ENCODE measurements around the gene CYP2E1. TPM values are rescaled to one million over a fixed set of nuclear protein-coding genes. Genes with fewer than 3 reads are reported as not detected.

Gene CYP2E1
- total and polyA plus RNA-seq, 12 donors: 0.47 to 2.0 (median 0.95) TPM; not detected in 2

GRCh38 chr10:133509700-133510099 is 17.5 kb upstream of the CYP2E1 start:
- intact Hi-C loops (cut with DNase I): loop anchor here in 1 of 10 donors (10.0 kb wide), 1 partner anchor 185 kb away; no protein-coding TSS in a partner anchor
- Histone ChIP-seq H3K4me3 (no peak overlapping the region), H3K9me3 (peaks cover 0 to 33% (median 13%) of the 10 kb centered on the region in 11 donors), H3K36me3 (peaks cover 0 to 4% (median 0%) of the 10 kb centered on the region in 9 donors), H3K27ac (no peak overlapping the region), H3K27me3 (peaks cover 0 to 39% (median 0%) of the 10 kb centered on the region in 7 donors), H3K4me1 (no peaks in the 10 kb centered on the region)
- DNase-seq (no peak), ATAC-seq (no peak)
- TF ChIP-seq, protein P1, sequence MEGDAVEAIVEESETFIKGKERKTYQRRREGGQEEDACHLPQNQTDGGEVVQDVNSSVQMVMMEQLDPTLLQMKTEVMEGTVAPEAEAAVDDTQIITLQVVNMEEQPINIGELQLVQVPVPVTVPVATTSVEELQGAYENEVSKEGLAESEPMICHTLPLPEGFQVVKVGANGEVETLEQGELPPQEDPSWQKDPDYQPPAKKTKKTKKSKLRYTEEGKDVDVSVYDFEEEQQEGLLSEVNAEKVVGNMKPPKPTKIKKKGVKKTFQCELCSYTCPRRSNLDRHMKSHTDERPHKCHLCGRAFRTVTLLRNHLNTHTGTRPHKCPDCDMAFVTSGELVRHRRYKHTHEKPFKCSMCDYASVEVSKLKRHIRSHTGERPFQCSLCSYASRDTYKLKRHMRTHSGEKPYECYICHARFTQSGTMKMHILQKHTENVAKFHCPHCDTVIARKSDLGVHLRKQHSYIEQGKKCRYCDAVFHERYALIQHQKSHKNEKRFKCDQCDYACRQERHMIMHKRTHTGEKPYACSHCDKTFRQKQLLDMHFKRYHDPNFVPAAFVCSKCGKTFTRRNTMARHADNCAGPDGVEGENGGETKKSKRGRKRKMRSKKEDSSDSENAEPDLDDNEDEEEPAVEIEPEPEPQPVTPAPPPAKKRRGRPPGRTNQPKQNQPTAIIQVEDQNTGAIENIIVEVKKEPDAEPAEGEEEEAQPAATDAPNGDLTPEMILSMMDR (IDR thresholded peaks at IDR 0.05): no peak
- 68 to 76% methylated on average over 4 of the region's 4 CpGs for WGBS, 2 donors

- ATAC-seq: no peak
- peaks cover 0 to 4% (median 0%) of the 10 kb centered on the region in 9 donors for H3K36me3 ChIP-seq
- no peak for DNase-seq
- peaks cover 0 to 33% (median 13%) of the 10 kb centered on the region in 11 donors for H3K9me3 ChIP-seq
- no peak overlapping the region for H3K4me3 ChIP-seq
- WGBS, 2 donors: 68 to 69% methylated on average over 4 of the region's 4 CpGs
- intact Hi-C loops (cut with DNase I): loop anchor here in 1 of 10 donors (10.0 kb wide), 1 partner anchor 187 kb away; no protein-coding TSS in a partner anchor
- TF ChIP-seq, protein P1 (IDR thresholded peaks at IDR 0.05): no peak
- H3K4me1 ChIP-seq: no peaks in the 10 kb centered on the region
- H3K27me3 ChIP-seq: peaks cover 0 to 46% (median 0%) of the 10 kb centered on the region in 7 donors
- H3K27ac ChIP-seq: no peak overlapping the region
Observed at GRCh38 chr10:133511408-133511807, 15.8 kb upstream of the CYP2E1 start.

GRCh38 chr10:133511907-133512528 is 15.1 kb upstream of the CYP2E1 start:
- Histone ChIP-seq H3K36me3 (peaks cover 0 to 4% (median 0%) of the 10 kb centered on the region in 9 donors), H3K4me3 (no peak overlapping the region), H3K9me3 (peaks cover 0 to 32% (median 13%) of the 10 kb centered on the region in 11 donors), H3K27me3 (peaks cover 0 to 46% (median 0%) of the 10 kb centered on the region in 7 donors), H3K4me1 (no peaks in the 10 kb centered on the region), H3K27ac (no peak overlapping the region)
- intact Hi-C loops (cut with DNase I): loop anchor here in 1 of 10 donors (10.0 kb wide), 1 partner anchor 187 kb away; no protein-coding TSS in a partner anchor
- DNase-seq: no peak
- TF ChIP-seq, protein P1 (IDR thresholded peaks at IDR 0.05): no peak
- ATAC-seq: no peak
- 45 to 47% methylated on average over 4 of the region's 4 CpGs for WGBS, 2 donors

DNA sequence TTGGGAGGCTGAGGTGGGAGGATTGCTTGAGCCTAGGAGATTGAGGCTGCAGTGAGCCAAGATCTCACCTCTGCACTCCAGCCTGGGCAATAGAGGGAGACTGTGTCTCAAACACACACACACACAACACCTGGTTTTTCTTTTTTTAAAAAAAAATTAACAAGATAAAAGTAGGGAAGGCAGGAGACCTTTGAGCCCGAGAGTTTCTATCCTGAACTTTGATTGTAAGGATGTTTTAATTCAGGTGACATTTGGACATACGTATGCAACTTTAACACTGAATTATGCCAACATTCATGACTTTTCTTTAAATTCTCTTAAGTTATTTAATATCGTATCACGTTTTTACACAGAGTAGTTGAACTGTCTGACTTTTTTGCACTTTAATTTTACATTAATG is 11.7 kb upstream of the CYP2E1 start:
- DNase-seq: no peak
- peaks cover 0 to 10% (median 0%) of the 10 kb centered on the region in 11 donors for H3K9me3 ChIP-seq
- no peak overlapping the region for H3K27ac ChIP-seq
- no peaks in the 10 kb centered on the region for H3K36me3 ChIP-seq
- WGBS, 2 donors: 60 to 65% methylated on average over 4 of the region's 4 CpGs
- ATAC-seq: no peak
- peaks cover 0 to 46% (median 0%) of the 10 kb centered on the region in 7 donors for H3K27me3 ChIP-seq
- H3K4me1 ChIP-seq: peaks cover 0 to 9% (median 7%) of the 10 kb centered on the region in 9 donors
- intact Hi-C loops (cut with DNase I): loop anchor here in 1 of 10 donors (10.0 kb wide), 1 partner anchor 191 kb away; no protein-coding TSS in a partner anchor
- H3K4me3 ChIP-seq: no peak overlapping the region
- TF ChIP-seq, protein P1 (IDR thresholded peaks at IDR 0.05): no peak

All from heart right ventricle (tissue), 16 donors.